GM20431 (cell line): ENCODE results near the gene NUP50.

Experiments
- in situ Hi-C: fragments of 300-500 bp; cut with MseI, MboI; formaldehyde crosslinking; loops from one replicate; pipeline ENCODE4 v1.15.0; 2020; ENCODE audit warnings: low sequenced_read_pairs; ENCODE audit not compliant: unreplicated experiment

The NUP50 gene

DNA sequence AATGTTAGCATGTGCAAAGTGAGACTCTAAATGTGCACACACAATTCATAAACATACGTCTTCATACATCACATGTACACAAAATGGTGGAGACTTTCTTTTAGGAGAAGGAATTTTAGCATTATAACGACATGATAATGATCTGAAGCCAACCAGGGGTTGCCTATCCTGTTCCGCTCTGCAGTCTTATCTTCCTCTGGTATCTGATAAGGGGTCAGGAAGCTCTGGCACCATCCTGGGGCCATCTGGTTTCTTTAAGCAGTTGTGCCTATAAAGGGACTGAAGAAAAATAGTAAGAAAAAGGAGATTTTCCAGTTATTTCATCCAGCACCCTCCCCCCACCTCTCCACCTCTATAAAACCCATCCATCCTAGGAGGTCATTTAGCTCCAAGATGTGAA, 5.8 kb upstream of the NUP50 start:
- in situ Hi-C loops, result no loop called here

DNA sequence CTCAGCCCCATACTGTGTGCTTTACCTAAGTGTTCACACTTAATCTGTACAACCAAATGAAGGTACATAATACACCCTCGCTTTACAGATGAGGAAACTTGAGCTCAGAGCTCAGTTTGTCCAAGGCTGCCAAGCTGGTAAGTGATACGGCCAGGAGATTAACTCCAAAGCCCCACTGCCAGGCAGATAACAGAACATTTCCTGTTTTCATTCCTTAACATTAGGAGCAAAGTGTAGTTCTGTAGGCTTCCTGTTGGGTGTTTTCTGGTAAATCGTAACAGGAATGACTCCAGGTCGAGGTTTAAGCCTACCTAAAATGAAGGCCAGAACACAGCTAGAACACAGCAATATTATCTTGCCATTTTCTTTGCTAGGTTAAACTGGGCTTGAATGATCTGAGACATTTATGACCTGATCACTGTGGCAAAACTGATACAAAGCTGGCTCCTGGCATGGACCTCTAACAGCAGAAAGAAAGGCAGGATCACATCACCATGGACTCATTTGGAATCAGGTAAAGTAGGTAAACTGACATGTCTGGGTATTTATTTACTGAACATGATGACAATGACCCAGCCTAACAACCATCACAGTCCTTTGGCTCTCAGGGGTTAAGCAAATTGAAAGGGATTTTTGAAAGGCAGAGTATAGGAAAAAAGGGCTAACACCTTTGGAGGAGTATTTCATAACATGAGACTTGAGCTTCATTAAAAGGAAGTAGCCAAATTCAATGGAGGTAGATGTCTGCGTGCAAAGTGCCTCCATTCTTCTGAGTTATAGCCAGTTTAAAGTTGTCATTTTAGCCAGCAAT, 3.9 kb upstream of the NUP50 start:
- in situ Hi-C loops, result no loop called here

DNA sequence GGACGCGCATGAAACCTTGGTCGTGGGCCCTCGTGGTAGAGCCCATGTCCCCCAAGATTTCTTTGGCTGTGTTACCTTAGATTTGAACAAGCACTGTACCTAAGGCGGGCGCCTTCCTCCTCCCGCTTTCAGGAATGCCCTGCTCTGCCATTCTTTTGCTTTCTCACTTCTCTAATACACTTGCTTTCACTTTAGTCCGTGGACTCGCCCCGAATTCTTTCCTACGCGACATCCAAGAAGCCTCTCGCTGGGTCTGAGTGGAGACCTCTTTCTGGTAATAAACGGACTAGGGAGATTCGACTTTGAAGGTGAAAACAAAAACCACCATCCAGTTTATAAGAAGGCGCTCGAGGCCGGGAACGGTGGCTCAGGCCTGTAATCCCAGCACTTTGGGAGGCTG, 1.2 kb upstream of the NUP50 start:
- in situ Hi-C loops, result no loop called here

DNA sequence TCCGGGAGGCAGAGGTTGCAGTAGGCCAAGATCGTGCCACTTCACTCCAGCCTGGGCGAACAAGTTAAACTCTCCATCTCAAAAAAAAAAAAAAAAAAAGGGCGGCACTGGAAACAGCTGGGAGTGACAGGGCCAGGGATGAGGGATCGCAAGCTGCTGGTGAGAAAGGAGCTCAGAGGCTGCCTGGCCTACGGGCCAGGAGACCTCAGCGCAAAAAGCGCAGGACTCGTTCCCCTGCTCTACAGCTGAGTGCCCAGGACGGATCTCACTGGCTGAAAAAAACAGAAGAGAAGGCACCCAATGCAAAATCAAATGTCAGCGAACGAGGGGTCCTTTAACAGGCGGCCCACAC, 650 bp upstream of the NUP50 start:
- in situ Hi-C loops, result no loop called here

DNA sequence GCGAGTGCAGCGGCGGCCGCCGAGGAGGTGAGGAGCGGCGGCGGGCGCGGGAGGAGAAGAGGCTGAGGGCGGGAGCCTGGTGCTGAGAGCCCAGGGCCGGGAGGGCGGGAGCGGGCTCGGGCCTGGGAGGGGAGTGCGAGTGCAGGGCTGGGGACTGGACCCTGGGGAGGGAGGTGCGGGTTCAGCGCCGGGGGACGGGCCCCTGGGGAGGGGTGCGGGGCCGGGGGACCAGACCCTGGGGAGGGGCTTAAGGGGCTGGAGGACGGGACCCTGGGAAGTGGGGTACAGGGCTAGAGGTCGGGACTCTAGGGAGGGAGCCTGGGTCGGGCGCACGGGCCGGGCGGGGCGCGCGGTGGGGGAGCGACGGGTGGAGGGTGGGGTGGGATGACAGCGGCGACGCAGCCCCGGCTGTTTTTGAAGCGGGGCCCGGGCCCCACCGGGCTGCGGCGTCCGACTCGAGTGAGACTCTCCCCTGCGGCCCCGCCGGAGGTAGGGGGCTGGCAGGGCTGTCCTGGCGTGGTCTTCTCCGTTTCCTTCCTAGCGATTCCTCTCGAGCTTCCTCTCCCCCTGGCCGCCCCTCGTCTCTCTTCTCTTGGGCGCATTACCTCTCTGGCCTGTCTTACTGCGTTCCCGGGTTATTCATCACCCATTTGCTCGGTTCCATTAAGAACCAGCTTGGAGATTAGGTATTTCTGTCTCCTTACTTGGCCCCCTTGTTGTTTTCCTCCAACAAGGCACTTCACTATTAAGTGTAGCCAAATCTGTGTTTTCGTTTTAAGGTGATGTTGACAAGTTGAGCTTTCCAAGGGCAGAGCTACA, 754 bp downstream of the NUP50 start:
- in situ Hi-C loops, result no loop called here

DNA sequence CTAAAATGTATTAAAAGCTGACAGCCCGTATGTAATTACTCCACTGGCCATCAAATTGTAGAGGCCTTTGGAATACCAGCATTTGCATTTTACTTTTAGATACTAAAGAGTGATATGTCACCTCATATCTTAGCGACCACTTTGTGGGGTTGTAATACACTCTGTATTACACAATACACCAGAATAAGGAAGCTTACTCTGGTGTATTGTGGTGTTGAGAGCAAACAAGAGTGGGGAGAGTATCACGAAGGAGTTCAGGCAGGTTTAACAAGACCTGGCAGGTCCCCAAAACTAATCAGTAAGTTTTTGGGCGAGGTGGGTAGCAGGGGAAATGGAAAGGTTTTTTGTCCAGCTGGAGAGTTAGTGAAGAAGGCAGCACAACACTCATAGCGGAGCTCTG, 3.2 kb downstream of the NUP50 start:
- in situ Hi-C loops, result no loop called here

DNA sequence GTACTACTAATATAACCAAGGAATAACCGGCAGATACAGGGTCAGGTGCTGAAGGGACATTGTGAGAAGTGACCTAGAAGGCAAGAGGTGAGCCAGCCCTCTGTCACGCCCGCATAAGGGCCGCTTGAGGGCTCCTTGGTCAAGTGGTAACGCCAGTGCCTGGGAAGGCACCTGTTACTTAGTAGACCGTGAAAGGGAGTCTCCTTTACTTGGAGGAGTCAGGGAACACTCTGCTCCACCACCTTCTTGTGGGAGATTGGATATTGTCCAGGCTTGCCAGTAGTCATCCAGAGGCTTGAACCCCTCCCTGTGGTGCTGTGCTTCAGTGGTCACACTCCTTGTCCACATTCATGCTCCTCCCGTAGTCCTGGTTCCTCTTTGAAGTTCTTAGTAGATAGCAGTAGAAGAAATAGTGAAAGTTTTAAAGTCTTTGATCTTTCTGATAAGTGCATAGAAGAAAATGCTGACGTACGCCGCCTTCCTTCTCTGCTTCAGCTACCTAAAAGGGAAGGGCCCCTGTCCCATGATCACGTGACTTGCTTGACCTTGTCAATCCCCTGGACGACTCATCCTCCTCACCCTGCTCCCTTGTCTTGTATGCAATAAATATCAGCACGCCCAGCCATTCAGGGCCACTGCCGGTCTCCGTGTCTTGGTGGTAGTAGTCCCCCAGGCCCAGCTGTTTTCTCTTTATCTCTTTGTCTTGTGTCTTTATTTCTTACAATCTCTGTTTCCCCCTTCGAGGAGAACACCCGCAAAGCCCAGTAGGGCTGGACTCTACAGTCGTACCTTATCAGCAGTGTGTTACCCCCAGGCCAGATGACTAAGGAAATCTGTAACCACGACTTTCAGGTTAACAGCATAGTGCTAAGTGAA, 6.1 kb downstream of the NUP50 start:
- in situ Hi-C loops, result no loop called here

DNA sequence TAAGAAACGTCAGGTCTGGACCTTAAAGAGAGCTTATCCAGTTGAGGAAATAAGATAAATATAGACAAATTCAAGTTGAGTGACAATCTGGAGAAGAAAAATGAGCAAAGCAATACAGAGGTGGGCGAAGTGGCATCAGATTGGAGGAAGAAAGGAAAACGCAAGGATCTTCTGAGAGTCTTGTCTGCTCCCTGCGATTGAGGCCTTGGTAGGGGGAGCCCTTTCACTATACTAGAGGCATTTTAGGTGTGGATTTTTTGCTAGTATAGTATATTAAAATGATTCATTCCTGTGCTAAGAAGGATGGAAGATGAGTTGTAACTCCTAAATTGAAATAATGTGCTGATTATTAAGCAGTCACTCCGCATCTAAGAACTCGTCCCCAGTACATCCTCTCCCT, 8.1 kb downstream of the NUP50 start:
- in situ Hi-C loops, result no loop called here

DNA sequence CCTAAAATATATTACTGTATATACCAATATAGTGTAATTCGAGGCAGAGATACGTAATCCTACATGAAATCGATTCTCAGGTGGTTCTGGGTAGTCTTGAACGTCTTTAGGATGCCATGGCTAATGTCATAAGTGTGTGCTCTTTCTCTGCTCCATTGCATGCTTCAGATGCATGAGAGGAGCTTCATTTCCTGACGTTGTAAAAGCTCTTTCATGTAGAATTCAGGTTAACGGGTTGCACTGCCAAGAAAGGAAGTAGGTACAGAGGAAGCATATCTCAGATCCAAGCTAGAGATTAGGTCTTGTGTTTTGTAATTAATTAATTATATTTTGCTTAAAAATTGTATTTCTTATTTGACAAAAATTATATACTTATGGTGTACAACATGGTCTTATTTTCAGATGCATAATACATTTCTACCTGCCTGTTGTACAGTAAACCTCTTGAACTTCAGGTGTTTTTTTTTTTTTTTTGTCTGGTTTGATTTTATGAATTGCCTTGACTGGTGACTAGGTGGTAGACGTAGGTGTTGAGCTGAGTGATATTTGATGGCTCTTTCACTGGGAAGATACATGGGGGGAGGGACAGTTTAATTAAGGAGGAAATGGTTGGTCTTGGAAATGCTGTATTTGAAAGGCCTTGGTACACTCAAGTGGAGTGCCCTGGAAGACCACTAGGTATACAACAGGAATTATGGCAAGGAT, 9.3 kb downstream of the NUP50 start:
- in situ Hi-C loops, result no loop called here

DNA sequence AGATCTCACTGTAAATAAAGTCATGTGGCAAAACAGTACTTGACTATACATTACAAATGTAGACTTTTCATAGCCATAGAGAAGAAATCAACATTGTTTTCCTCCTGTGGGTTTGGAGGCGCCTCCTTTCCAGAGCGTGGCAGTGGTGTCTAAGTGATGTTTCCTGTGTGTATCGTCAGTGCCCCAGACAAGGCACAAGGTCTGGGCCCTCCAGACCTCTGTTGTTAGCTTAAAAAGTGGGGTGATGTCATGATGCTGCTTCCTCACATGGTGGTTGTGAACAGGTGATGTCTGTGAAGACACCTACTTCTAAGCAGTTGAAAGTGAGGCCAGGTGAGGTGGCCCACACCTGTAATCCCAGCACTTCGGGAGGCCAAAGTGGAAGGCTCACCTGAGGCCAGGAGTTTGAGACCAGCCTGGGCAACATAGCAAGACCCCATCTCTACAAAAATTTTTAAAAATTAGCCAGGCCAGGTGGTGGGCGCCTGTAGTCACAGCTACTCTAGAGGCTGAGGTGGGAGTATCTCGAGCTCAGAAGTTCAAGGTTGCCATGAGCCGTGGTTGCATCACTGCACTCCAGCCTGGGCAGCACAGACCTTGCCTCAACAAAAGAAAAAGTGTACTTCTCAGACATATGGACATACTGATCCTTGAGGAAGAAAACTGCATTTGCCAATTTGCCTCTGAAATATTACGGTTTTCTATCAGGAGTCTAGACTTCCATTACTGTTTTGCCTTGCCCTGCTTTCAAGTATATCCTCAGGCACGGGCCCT, 15.7 kb downstream of the NUP50 start:
- in situ Hi-C loops, result no loop called here

DNA sequence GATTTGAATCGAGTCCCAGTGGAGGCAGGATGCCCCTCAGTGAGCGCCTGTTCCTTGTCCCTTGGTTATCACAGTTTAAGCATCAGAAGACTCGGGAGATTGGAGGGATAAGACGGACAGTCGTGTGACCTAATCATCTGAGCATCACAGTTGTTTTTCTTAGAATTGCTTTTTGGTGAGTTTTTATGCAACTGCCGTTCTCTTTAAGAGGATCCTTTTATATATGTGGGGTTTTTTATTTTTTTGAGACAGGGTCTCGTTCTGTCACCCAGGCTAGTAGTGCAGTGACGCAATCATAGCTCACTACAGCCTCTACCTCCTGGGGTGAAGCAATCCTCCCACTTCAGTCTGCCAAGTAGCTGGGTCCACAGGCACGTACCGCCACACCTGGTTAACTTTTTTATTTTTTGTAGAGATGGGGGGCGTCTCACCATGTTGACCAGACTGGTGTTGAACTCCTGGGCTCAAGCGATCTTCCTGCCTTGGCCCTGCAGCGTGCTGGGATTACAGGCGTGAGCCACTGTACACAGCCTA, 16.5 kb downstream of the NUP50 start:
- in situ Hi-C loops, result no loop called here

DNA sequence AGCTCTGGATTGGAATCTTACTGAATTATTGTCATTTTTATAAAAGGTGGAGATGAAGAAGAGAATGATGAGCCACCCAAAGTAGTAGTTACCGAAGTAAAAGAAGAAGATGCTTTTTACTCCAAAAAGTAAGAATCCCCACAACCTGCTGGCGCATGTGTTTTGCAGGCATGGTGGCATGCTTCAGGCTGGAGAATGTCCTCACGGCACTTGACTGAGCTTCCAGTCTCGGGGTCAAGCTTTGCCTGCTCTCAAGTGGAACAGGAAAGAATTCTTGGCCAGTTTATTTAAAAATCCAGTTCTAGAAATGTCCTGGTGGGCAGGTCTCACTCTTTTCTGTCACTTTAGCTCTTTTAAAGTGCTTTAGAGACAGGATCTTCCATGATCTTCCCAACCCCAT, 17.5 kb downstream of the NUP50 start:
- in situ Hi-C loops, result no loop called here

DNA sequence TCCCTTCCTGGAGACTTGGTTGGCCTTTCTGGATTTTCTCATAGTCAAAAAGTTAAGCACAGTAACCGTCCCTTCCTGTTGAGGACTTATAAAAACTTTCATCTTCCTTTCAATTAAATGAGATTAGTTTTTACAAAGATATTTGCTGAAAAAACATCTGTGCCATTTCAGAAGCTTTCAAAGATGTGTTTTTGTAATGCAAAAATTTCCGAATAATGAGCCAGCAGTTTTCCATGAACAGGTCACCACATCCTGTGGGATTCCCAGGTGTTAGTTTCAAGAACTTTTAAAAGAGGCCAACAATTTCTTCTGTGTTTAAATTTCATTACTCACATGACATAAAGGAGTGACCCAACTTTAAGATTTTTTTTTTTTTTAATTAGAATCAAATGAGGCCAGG, 18.0 kb downstream of the NUP50 start:
- in situ Hi-C loops, result no loop called here

DNA sequence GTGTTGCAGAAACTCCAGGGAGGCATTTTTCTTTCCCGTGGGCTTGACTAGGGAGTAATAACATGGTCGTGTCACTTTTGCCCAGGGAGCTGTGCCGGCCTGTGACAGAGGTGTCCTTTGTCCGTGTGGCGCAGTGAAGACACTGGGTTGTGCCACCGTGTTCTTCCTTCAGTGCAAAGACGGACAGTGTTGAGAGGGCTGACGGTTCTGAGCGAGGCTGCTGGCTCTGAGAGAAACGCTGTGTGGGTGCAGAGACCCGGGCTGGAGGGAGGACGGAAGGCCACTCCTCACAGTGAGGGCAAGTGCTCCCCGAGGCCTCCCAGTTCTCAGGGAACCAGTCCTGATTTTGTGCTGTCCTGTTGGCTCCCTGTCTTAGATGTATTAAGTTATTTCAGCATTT, 20.2 kb downstream of the NUP50 start:
- in situ Hi-C loops, result no loop called here

DNA sequence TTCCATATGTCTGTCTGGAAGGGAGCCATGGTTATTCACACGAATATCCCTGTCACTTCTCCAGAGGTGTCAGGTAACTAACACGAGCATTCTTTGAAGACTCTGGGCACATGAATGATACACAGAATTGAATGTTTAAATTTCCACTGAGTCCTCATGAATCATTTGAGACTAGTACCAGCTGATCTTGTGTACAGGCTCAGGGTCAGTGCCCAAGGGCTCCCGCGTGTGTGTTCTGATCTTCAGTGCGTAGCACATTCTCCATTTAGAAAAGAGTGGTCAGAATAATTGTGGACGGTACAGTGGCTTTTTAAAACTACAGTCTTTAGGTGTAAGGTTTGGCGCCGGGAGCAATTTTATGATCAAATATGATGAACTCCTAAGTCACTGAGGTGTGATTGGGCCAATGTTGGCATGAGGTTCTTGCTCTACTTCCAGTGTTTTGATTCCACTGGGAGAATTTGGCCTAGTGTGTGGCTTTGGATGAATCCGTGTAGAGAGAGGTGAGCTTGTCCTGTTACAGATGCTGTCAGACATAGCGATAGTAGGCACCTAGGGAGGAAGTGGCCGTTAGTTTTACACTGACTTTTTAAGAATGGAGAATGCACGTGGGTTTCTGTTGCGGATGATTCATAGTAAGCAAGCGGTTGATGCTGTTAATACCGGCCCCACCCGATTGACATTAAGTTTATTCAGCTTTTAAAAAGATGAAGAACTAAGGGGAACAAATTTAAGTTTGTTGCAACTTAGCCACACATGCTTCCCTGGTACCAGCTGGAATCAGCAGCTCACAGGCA, 22.2 kb downstream of the NUP50 start:
- in situ Hi-C loops, result no loop called here

DNA sequence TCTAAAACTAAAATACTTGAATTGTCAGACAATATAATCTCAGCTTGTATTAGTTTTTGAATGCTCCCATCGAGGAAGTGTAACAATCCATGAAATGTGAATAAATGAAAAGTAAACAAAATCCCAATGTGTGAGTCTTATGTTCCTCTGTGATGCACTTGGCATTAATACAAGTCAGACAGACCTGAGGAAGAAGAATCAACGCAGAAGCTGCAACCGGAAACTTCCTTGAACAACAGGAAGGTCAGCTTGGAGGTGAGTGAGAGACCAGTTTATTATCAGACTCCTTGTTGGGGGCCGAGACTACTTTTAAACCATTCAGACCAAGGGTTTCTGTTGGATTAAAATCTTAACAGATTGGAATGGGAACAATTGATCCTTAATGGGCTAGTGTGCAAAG, 24.2 kb downstream of the NUP50 start:
- in situ Hi-C loops, result no loop called here

DNA sequence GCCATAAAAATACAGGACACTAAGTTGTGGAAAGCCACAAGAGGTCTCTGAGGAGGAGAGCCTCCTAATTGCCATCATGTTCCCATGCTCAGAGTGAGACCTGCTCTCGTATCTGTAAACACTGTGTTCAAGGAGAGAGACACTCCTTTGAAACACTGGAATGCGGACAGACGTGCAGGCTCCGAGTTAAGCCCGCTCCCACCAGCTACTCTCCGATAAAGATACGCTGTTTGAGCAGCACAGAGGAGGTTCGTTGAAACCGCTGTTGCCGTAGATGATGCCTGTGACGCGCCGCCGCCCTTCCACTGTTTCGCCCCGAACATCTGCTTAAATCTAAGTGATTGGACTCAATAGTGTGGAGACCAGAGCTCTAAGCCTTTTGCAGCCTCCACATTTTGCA, 25.1 kb downstream of the NUP50 start:
- in situ Hi-C loops, result no loop called here

DNA sequence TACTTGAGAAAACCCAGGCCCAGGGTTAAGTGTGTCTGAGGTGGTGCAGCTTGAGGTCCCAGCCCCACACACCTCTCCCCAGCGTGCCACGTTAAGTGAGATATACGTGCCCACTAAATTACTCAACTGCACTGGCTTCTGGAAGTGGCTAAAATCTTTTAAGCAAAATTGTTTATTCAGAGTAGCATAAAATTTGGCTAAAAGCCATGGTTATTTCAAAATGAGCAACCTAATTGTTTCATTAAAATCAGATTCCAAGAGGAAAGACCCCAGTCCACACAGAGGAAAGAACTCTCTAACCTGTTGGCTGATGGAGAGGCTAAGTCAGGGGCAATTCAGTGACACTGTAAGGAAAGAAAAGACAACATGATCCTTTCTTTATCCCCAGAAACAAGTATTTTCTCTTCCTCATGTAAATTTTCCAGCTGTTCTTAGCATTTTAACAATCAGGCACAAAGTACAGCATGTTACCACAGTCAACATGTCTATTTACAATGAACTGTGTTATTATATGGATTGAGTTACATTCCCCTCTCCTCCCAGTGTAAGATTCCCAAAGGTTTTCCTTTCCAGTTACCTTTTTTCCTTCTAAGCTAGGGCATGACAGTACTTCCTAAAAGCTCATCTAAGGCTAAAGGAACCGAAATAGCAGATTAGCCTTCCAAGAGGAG, 26.6 kb downstream of the NUP50 start:
- in situ Hi-C loops, result no loop called here
